ENCODE results near the gene VSIG2.

VSIG2 gene

DNA sequence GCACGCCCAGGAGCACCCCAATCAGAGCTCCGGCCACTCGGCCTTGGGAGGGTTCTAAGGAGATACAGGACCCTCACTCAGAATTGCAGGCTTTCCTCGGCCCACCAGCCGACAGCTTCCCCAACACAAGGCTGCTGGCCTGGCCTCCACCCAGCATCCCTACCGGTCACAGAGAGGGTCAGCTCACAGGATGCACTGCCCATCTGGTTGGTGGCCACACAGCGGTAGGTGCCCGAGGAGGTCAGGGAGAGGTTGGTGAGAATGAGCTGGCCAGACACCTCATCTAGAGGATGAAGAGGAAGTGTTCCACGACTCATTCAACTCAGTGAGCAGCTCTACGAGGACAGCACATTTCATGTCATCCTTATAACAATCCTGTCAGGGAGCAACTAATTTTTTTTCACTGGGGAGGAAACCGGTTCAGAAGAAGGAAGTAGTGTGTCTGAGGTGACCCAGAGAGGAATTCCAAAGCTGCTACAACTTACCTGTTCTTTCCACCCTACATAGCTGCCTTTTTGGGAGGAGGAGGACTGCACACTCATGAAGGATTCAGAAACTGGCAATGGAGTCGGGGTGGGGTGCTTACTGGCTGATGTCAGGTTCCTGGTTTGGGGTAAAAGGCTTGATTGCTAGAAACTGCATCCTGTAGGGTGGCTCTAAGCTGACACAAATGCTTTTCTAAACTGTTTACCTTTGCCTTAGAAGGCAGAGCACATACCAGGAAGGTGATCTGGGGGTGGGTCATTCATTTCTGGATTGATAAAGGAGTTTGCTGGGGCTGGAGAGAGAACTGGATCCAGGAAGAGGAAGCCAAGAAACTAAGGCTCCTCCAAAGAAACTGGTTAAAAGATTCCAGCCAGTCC, 3.3 kb downstream of the VSIG2 start:
- DNase-seq (ENCODE audit: low spot score) = no peak

DNA sequence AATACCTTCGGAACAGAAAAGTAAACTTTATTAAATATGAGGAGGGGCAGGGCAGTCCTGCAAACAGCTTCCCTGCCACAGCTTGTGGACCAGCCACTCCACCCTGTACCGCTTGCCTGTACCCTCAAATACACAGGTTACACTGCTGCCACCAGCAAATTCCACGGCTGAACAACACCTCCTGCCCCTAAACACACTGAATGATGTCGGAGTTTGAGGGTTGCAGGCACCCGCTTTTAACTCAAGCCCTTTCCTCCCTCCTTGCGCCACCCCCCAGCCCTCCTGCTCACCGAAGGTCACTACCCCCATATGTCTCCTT, 4.0 kb downstream of the VSIG2 start:
- DNase-seq (ENCODE audit: low spot score) = no peak

DNA sequence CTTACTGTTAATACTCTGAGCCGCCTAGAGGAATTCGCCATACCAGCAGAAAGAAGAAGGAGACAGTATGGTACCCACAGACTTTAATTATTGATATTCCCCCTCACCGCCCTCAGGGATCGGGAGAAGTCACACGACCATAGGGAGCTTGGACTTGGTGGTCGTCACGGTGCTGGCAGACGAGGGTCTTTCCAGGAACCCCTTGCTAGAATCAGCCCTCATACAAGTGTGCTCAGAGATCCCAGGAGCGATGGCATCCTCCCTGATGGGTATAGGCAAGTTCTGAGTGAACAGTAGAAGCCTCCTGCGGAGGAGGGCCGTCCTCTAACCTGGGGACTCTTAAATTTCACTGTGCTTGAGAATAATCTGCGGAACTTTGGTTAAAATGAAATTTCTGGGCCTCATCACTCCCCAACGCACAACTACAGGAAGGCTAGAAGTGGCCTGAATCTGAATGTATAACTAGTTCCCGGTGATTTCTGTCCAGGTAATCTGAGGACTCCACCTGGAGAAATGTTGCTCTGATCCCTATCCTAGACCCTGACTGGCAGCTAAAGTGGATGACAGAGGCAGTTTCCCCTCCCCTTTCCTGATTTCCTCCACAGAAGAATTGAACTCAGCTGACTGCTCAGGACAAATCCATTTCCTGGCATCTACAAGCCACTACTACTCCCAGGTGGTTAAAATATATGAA, 4.5 kb downstream of the VSIG2 start:
- DNase-seq (ENCODE audit: low spot score) = no peak

DNA sequence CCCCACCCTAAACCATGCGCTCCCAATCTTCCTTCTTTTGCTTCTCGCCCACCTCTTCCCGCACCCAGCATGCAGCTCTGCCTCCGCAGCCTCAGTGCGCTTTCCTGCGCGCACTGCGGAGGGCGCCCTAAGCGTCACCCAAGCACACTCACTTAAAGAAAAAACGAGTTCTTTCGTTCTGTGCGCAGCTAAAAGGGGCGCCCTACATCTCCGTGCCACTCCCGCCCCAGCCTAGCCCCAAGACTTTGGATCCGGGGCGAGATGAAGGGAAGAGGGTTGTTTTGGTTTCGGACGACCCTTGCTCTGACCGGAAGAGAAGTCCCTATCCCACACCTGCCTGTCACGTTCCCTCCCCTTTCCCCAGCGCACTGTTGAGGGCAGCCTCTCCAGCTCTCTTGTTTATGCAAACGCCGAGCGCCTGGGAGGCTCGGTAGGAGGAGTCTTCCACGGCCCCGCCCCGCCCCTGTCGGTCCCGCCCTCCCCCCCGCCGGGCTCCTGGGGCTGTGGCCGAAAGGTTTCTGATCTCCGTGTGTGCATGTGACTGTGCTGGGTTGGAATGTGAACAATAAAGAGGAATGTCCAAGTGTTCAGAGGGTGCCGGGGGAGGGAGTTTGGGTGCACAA, 5.3 kb downstream of the VSIG2 start:
- DNase-seq (ENCODE audit: low spot score) = no peak

DNA sequence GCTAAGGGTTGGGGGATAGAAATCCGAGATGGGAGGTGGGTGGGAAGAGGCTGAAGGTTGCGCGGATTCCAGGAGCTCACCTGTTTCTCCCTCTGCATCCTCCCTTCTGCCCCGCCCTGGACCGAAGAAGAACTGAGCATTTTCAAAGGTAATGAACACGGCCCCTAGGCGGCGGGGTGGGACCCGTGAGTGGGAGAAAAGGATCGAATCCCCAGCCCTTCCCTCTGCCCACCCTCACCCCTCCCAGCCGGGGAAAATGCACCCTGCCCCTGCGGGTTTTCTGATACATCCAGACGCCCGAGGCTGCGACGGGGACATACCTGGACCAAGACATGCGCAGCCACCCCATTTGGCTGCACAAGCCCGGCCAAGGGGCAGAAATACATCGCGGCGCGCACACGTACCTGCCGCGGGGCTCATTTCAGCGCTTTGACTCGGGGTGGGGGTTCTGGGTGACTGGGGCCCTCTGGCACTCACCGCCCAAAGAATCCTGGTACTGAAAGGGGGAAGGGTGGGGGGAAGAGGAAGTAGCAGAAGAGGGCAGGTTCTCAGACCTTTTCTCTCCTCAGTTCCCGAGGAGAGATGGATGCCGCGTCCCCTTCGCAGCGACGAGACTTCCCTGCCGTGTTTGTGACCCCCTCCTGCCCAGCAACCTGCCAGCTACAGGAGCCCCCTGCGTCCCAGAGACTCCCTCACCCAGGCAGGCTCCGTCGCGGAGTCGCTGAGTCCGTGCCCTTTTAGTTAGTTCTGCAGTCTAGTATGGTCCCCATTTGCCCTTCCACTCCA, 6.0 kb downstream of the VSIG2 start:
- DNase-seq (ENCODE audit: low spot score) = no peak

DNA sequence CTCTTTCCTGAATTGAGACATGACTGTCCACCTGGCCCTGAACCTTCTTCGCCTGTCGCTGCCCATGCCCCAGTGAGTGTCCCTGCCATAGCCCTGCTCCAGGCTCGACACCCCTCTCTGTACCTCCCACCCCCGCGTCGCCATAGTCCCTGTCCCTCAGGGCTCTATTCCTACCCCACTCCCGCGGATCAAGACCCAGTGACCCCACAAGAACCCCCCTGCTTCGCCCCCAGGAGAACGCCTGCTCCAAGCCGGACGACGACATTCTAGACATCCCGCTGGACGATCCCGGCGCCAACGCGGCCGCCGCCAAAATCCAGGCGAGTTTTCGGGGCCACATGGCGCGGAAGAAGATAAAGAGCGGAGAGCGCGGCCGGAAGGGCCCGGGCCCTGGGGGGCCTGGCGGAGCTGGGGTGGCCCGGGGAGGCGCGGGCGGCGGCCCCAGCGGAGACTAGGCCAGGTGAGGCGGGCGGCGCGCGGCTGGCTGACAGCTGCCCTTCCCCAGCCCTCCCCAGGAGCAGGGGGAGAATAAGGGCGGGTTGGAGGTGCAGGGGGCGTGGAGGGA, 6.7 kb downstream of the VSIG2 start:
- no peak for DNase-seq (ENCODE audit: low spot score)

DNA sequence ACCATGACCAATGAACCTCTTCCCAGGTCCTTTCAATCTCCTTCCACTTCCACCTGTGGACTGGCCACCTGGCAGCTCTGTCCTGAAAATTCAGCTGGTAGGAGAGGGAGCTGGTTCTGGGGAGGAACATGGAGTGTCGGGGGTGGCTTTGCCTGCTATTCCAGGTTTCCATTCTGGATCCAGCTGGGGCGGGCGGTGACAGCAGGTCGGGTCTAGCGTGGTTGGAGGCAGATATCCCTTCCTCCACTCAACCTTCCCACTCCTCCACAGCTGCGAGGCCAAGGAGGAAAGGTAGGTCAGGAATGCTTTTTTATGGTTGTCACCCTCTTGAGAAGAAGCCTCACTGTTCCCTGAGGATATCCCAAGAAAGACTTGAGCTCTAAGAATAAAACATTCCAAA, 9.0 kb downstream of the VSIG2 start:
- no peak for DNase-seq (ENCODE audit: low spot score)

DNA sequence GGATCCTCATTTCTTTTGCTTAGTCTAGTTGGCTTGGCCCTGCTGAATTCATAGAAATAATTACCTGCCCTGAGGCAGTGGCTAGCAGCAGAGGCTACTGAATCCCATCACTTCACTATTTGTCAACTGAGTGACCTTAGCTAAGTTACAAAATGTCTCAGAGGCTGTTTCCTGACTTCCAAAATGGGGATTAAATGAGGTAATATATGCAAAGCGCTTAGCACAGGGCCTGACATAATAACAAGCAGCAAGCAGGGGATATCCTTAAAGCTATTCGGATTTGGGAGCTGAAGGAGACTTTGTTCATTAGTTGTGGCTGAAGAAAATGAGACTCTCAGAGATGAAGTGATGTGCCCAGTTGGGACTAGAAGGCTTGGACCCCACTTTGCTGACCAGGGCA, 9.5 kb downstream of the VSIG2 start:
- no peak for DNase-seq (ENCODE audit: low spot score)

DNA sequence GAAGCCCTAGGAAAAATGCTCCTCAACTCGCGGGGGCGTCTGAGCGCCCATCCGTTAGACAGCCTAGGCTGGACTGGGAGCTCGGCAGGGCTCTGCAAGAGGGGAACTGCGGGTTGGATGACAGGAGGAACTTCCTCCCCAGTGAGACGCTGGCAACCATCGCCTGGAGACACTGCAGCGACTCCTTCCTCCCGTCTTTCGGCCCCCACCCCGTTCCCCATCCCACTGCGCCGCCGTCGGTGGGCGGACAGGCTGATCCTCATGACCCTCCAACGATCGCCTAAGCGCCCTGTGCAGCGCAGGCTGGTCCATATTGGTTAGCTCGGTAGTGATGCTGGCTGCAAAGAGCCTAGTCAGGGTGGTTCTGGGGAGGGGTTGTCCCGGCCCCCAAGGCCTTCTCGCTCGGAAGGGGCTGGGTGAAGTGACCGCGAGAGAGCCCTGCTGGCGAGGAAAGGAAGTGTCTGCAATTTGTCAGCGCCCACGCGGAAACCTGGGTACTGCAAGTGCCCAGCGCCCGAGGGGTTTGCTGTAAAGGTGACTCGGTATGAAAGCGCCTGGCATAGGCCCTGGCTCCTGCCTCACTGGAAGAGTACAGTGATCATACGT, 11.7 kb downstream of the VSIG2 start:
- DNase-seq (ENCODE audit: low spot score) = no peak

DNA sequence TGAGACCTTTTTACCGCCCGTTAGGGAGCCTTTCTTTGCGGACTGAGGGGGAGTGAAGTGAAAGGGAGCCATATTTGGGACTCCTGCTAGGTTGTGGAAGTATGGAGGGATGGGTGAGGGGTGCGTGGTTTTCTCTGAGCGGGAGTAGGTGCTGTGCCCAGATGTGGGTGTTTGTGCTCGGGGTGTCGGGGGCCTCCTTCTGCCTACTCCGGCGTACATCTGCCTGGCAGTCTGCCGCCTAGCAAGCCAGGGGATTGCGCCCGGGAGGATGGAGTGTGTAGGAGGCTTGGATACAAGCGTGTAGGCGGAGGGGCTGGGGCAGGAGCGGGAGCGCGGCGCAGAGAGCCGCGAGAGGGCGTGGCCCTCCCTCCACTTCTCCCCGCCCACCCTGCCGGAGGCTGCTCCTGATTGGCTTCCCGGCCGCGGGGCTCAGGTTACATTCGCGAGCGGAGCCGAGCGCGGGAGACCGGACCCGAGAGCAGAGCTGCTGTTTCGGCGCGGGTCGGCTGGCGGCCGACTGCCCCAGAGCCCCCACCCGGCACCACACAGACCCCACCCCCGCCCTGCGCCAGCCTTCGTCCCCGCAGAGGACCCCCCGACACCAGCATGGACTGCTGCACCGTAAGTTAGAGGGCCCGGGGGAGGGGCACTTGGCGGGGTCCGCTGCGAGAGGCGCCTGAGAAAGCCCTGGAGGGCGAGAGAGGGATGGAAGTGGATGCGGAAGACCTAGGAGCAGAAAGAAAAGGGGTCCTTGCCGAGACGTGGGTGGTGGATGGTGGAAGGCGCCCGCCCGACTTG, 12.4 kb downstream of the VSIG2 start, which contains the start of gene NRGN:
NRGN (plus strand) TSS at position 464 of the 798 bp plus-strand sequence; CDS start at position 607, 143 bp downstream.
- peak; percentile 93 for DNase-seq (ENCODE audit: low spot score)

DNA sequence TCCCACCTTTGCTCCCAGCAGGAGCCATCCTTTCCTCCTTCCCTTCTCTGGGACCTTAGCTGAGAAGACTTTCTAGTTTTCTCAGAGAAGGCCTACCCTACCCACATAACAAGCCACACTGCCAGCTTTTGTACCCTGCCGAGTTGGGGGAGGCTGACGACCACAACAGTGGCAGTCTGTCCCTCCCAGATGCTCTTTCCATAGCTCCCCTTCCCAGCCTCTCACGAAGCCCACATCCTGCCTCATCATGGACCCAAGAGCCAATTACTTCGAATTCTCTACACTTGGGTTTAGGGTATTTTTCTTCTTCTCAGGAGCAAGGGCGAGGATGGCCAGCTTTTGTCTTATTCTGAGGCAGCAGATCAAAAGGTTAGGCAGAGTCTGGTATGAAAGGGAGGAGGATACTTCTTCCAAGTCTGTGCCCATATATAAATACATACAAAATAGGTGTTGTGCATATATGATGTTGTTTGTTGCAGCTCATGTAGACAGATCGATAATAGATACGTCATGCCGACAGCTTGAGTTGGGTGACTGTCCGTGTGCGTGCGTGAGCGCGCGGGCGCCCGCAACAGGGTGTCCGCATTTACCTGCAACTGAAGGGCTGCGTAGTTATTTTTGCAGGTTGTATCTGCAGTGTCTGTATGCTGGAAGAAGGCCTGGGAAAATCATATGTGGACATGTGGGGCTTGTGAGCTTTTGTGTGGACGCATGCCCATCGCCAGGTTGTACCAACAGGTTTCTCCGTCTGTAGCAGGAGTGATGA, 13.2 kb downstream of the VSIG2 start:
- no peak for DNase-seq (ENCODE audit: low spot score)

DNA sequence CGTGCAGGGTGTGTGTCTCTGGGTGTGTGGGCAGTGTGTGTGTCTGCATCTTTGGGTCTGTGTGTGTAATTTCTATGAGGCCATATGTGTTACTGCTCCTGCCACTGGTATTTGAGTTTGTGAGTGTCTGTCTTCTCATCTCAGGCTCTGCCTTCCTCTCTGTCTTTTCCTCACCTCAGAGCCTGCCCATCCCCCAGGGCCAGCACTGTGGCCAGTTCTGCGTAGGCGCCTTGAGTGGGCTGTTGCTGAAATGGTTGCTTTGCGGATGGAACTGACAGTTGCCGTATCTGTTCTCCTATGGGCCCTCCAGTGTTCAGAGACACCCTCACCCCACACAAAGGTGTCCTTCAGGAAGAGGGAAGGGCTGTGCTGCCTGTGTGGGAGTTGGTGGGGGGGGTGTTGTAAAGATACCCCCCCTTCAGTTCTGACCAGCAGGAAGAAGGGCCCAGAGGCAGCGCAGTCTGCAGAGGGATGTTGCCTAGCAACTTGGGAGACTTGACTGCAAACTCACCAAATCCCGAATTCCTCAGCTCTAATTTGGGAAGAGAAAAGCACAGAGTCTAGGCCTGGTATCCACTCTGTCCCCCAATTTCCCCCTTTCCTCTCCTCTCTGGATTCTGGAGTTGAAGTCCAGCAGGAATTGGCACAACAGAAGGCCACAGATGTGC, 14.3 kb downstream of the VSIG2 start:
- no peak for DNase-seq (ENCODE audit: low spot score)

DNA sequence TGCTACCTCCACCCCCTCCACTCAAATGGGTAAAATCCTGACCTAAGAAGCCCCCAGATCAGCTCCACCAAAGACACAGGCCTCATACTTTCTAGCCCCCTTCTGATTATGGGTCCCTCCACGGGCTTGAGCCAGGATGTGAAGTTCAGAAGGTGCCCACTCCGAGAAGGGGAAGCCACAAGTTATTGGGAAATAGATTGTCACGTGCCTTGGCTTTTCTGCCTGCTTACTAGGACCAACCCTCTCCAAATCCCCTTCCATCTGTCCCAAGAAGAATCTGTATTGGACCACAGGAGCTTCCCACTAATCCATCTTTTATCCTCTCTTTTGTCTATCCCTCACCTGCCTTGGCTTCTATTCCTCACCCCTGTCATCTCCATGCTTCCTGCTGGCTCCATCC, 15.3 kb downstream of the VSIG2 start:
- DNase-seq (ENCODE audit: low spot score) = no peak

DNA sequence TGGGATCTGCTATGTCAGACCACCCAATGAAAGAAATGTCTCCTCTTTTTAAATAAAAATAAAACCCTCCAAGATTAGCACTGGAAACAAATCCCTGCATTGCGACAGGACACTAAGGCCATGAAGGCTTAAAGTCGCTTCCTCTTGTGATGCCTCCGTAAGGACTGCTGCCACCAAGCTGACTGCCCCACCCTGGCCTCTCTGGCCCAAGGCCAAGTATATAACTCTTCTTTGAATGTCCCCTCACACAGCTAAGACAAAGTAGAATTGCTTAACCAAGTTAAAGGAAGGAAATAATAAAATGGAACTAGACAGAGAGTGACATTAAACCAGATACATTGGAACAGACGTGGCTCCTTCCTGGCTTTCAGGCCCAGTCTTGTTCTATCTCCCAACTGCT, 19.8 kb downstream of the VSIG2 start:
- DNase-seq (ENCODE audit: low spot score) = no peak

DNA sequence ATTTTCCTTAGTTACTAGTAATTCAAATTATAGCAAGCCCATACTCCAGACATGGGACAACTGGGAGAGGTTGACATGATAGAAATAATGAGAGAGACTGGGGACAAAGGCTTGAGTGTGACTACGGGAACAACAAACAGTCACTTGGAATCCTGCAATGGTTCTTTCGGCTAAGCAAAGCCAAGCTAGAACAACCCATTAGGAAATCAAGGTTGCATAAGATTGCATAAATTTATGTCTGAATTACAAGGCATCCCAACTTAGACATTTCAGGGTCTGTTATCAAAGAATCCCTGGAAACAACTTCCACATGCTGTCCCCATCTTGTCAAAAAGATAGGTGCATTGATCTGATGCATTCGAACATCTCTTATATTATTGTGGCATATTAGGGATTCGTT, 22.5 kb downstream of the VSIG2 start:
- DNase-seq (ENCODE audit: low spot score) = no peak

DNA sequence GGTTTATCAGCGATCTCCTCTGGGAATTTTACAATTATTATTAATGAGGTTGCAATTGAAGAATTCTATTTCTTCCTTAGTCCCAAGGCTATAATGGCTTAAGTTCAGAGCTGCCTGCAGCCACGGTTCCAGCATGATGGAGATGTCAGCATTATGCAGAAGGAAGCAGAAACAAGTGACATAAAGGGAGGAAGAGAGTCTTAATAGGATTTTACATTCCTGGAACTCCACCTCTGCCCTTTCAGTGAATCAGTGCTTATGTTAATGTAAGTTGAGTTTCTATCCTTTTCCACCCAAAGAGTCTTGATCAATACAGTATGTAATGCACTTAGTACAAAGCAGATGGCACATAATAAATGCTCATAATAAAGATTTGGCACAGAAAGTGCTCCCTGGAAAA, 23.9 kb downstream of the VSIG2 start:
- DNase-seq (ENCODE audit: low spot score) = no peak

DNA sequence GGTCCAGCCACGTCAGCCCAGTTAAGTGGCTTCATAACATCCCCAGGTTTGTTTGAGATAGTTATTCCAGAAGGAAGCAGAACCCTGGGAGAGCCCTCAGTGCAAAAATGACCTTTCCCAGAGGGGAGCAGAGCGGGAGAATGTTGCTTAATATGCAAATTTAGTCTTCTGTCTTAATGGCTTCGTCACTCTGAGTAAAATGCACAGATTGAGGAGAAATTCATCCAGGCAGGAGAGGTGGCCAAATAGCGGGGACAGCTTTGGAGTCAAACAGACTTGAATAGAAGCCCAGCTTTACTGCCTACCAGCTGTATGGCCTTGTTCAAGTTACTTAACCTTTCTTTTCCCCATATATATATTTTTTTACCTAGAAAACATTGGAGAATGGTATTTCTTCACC, 24.6 kb downstream of the VSIG2 start:
- no peak for DNase-seq (ENCODE audit: low spot score)

DNA sequence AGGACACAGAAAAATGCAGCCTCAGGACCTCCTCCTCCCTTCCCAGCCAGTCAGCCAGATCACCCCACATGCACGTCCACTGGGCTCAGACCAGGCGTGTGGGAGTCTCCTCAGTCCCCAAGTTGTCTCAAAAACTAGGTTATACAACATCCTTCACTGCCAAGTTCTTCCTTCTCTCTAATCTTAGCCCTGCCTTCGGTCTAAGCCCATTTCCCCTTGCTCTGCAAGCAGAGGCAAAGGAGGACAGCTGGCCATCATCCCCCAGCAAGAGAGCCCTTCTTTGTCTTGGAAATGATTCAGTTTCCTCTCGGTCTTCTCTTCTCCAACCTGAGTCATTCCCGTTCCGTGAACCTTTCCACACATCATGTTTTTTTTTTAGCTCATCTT, 26.3 kb downstream of the VSIG2 start:
- no peak for DNase-seq (ENCODE audit: low spot score)

DNA sequence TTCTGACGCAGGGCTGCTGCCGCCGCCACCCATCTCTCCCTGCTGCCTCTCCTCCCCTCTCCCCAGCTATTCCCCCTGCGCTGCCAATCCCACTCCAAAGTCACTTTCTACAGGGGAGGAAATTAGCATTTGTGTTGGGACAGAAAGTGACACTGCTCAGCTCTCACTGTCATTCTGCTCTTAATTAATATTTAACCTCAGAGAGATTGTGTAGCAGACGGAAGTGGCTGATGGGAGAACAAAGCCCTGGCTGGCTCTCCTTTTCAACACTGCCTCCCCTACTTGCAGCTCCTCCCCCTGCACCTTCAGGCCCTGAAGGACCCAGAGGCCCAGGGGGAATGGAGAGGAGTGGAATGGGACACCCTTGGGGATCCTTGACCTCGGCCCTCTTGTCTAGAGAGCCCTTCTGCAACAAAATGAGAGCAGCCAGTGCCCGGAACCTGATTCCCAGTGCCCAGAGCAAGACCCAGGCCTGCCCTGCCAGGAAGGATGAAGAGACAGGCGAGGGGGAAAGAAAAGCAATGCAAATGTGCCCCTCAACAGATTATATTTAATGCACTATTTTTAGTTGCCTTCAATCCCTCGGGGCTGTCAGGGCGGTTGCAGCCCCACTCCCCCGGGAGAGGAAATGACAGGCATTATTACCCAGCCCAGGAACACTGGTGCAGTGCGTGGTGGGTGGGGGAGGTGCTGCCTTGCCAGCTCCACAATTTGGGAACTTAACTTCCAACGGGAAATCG, 26.9 kb downstream of the VSIG2 start:
- no peak for DNase-seq (ENCODE audit: low spot score)
